ENCODE results near the gene BCL11A. TPM values are rescaled to one million over a fixed set of nuclear protein-coding genes. Genes with fewer than 3 reads are reported as not detected.

The BCL11A gene
- total RNA-seq, 2 experiments from 2014 or later, result 0.57 to 0.98 TPM

DNA sequence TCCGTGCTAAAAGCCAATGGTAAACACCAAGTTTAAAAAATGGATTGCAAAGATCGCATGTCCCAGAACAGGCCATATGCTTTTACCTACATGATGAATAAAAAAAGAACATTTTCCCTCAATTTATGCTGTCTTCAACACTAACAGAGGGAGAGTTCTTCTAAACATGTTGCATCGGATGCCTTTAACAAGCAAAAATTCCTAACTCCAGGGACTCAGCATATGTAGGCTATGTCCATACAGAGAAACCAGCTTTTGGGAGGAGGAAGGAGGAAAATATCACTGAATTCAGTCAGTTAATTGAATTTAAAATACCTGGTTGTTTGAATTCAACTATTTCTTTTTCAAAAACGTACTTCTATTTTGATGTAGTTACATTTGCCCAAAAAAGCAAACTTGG lies 28.6 kb downstream of the BCL11A start:
- Mint-ChIP-seq H3K27ac (no peak overlapping the region), H3K4me3 (no peak overlapping the region), H3K27me3 (peaks cover 22% of the 10 kb centered on the region), H3K4me1 (peaks cover 12% of the 10 kb centered on the region), H3K9me3 (ENCODE audit: low read depth) (no peaks in the 10 kb centered on the region), H3K36me3 (ENCODE audit: low read depth) (no peaks in the 10 kb centered on the region)
- ATAC-seq (no peak), DNase-seq (no peak)
- intact Hi-C loops (cut with DNase I, micrococcal nuclease), result no loop called here
- POLR2A ChIA-PET, result no interaction called here
- CTCF ChIA-PET, result interaction anchor here (0.8 to 1.0 kb wide), 2 partner anchors 14 to 31 kb away, joined by 3 read pairs; no protein-coding TSS in a partner anchor

DNA sequence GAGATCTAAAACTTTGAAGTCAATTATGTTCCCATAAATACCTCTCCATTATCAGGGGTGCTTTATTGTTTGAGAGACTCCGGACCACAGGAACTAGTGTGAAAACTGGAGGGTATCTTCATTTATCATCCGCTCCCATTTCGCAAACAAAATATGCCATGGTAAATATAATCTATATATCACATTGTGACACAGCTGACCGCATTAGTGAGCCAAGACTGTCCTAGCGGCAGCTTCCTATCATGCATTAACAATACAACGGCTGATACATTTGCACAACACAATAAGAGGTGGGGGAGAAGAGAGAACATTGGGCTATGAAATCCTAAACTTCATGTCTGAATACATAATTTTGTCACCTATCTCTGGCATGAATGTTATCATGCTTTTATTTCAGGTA lies 29.5 kb downstream of the BCL11A start:
- intact Hi-C loops (cut with DNase I, micrococcal nuclease), result no loop called here
- ChIA-PET CTCF (no interaction called here), POLR2A (no interaction called here)
- peaks cover 10% of the 10 kb centered on the region for H3K4me1 Mint-ChIP-seq
- H3K36me3 Mint-ChIP-seq (ENCODE audit: low read depth), result no peaks in the 10 kb centered on the region
- DNase-seq (no peak), ATAC-seq (no peak)
- H3K9me3 Mint-ChIP-seq (ENCODE audit: low read depth), result no peaks in the 10 kb centered on the region
- no peak overlapping the region for H3K27ac Mint-ChIP-seq
- no peak overlapping the region for H3K4me3 Mint-ChIP-seq
- peaks cover 19% of the 10 kb centered on the region for H3K27me3 Mint-ChIP-seq

DNA sequence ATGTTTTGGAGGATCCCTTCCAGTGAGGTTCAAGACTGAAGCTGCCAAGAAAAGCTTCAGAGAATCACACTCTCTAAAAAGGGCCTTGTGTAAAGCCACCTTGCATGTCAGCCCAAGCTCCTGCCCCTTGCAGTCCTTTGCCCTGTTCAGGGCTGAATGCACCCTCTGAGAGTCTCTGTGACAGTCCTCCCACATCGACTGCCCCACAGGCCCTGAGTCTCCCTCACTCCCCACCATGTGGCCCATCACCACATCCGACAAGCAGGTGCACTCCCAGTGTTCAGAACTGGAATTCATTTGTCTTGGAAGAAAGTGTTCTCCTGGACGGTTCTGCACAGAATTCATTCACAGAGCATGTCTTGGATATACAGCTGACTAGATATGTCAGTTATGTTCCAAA lies 31.0 kb downstream of the BCL11A start:
- peaks cover 14% of the 10 kb centered on the region for H3K27me3 Mint-ChIP-seq
- peaks cover 13% of the 10 kb centered on the region for H3K4me1 Mint-ChIP-seq
- DNase-seq, result no peak
- ATAC-seq, result no peak
- ChIA-PET POLR2A (no interaction called here), CTCF (no interaction called here)
- H3K36me3 Mint-ChIP-seq (ENCODE audit: low read depth), result no peaks in the 10 kb centered on the region
- H3K27ac Mint-ChIP-seq, result no peak overlapping the region
- intact Hi-C loops (cut with DNase I, micrococcal nuclease), result no loop called here
- H3K4me3 Mint-ChIP-seq, result no peak overlapping the region
- no peaks in the 10 kb centered on the region for H3K9me3 Mint-ChIP-seq (ENCODE audit: low read depth)

DNA sequence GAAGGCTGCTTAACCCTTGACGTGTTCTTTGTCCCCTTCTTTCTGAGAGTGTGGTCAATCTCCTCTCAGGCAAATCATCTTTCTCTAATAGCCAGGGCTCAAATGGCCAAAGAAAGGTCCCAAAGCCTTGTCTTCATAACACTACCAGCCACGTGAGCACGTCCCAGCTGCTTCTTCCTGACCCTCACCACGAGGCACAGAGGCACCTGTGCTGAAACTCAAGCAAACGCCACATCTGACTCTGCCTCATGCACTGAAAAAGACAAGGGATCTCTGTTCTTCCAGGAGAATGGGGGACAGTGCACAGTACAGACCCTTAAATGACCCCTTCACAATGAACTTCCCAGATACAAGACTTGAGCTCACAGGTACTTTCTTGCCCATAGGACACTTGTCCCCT lies 31.8 kb downstream of the BCL11A start:
- ATAC-seq (no peak), DNase-seq (no peak)
- H3K36me3 Mint-ChIP-seq (ENCODE audit: low read depth), result no peaks in the 10 kb centered on the region
- intact Hi-C loops (cut with DNase I, micrococcal nuclease), result no loop called here
- no peak overlapping the region for H3K4me3 Mint-ChIP-seq
- H3K27ac Mint-ChIP-seq, result no peak overlapping the region
- POLR2A ChIA-PET, result no interaction called here
- CTCF ChIA-PET, result no interaction called here
- no peaks in the 10 kb centered on the region for H3K9me3 Mint-ChIP-seq (ENCODE audit: low read depth)
- H3K27me3 Mint-ChIP-seq, result peaks cover 12% of the 10 kb centered on the region
- peaks cover 16% of the 10 kb centered on the region for H3K4me1 Mint-ChIP-seq

DNA sequence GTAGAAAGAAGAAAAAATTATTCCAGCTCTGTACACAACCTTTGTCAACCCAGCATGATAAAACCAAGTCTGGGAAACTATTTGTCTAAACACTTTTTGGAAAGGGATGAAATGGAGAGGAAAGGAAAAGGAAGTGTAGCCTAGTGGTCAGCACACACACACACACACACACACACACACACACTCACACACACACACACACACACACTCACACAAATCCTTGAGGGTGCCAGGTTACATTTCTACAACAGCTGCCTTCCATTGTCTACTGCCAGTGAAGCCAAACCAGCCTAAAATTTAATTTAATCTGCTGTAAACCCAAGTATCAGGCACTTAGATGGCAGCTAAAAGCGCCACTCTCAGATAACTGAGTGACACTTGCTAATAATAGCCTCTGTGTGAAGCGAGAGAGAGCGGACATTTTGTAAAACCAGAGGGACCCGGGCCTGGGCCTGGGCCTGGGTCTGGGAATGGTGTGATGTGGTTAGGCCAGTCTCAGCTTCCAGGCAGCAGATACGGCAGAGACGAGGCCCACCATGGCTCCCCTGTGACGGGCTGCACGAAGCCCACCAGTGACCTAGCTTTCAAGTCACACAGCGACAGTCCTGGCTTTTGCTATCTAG lies 32.4 kb downstream of the BCL11A start:
- intact Hi-C loops (cut with DNase I, micrococcal nuclease), result no loop called here
- ChIA-PET CTCF (interaction anchor here (0.5 kb wide), 1 partner anchor 418 kb away, joined by 3 read pairs; no protein-coding TSS in a partner anchor), POLR2A (no interaction called here)

DNA sequence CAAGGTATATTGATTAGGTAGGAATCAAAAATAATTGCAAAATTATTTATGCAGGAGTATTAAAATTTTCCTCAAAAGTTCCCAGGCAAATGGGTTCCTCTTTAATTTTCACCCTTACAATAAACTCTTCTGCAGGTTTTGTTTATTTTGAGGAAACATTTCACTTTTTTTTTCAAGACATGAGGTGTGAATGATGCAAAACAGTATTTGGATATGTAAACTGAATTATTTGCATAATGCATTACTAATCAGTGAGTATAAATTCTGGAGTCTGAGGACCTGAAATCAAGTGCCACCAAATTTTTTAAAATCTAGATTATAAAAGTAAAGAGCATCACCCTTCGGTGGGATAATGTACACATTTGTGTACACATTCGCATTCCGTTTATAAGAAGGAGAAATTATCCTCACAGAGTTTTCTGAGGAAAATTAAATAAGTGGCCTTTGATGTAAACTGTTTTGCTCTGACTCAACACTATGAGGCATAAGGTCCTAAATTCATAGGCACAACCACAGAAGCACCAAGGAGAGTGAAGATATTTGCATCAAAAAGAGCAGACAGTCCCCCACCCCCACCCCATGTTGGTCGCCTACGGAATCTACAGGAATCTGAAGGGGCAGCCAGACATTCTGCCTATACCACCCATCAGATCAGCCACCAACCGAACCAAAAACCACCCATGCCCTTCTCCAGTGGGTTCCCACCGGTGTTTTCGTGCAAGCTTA lies 33.1 kb downstream of the BCL11A start:
- intact Hi-C loops (cut with DNase I, micrococcal nuclease), result no loop called here
- Mint-ChIP-seq H3K4me1 (peaks cover 21% of the 10 kb centered on the region), H3K27me3 (peaks cover 12% of the 10 kb centered on the region), H3K9me3 (ENCODE audit: low read depth) (no peaks in the 10 kb centered on the region), H3K4me3 (no peak overlapping the region), H3K27ac (no peak overlapping the region), H3K36me3 (ENCODE audit: low read depth) (no peaks in the 10 kb centered on the region)
- ATAC-seq, result no peak
- DNase-seq, result no peak
- CTCF ChIA-PET, result interaction anchor here (0.5 kb wide), 1 partner anchor 418 kb away, joined by 3 read pairs; no protein-coding TSS in a partner anchor
- POLR2A ChIA-PET, result no interaction called here

More for the DNA sequence above, 32.4 kb downstream of the BCL11A start:
- Mint-ChIP-seq H3K4me1 (peaks cover 21% of the 10 kb centered on the region), H3K27ac (no peak overlapping the region), H3K27me3 (peaks cover 13% of the 10 kb centered on the region), H3K36me3 (ENCODE audit: low read depth) (no peaks in the 10 kb centered on the region), H3K4me3 (no peak overlapping the region), H3K9me3 (ENCODE audit: low read depth) (no peaks in the 10 kb centered on the region)
- ATAC-seq (no peak), DNase-seq (no peak)

DNA sequence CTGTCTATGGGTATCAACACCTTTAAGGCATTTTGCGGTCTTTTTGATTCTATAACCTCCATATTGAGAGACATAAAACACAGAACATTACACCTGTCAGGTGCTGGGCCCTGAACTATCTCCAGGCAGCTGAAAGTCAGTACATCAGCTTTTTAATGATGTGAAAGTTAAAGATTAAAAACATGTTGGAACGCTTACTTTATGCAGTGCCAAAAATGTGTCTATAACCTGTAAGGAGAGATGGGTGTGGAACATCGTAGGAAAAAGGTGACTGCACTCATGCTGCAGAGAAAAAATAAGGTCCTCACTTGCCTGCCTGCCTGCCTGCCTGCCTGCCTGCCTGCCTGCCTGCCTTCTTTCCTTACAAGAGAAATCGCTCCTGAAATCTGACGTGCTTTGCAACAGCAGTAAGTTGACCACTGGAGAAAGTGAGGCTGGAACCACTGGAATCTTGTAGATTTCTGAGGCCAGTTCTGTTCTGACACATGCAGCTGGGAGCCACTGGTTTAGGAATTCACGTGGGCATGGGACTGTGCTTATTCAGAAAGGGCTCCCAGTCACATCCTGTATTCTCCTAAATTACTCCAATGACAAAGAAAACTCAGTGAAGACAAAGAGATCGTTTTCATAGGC lies 34.1 kb downstream of the BCL11A start:
- no peaks in the 10 kb centered on the region for H3K36me3 Mint-ChIP-seq (ENCODE audit: low read depth)
- DNase-seq (no peak), ATAC-seq (no peak)
- no peaks in the 10 kb centered on the region for H3K9me3 Mint-ChIP-seq (ENCODE audit: low read depth)
- H3K27me3 Mint-ChIP-seq, result peaks cover 11% of the 10 kb centered on the region
- ChIA-PET CTCF (interaction anchor here (0.6 to 1.7 kb wide), 2 partner anchors 11 to 96 kb away, joined by 3 to 5 read pairs; no protein-coding TSS in a partner anchor), POLR2A (no interaction called here)
- intact Hi-C loops (cut with DNase I, micrococcal nuclease), result no loop called here
- H3K27ac Mint-ChIP-seq, result no peak overlapping the region
- H3K4me3 Mint-ChIP-seq, result no peak overlapping the region
- peaks cover 23% of the 10 kb centered on the region for H3K4me1 Mint-ChIP-seq

DNA sequence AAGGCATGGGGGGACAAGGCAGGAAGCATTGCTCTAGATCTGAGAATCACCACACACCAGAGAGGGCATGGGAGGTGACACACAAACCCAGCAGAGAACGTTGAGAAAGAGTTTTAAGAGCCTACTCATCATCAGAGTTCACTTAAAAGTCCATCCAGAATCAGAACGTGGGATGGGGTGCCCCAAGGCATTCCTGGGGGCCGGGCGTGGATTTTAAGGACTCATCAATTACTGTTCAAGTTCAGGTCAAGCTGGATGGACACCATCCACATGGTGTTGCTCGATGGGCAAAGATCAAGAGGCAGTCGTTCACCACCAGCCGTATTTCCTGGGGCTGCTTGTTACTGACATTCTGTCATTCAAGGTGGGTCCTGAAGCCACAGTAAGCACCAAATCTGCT lies 34.9 kb downstream of the BCL11A start:
- Mint-ChIP-seq H3K9me3 (ENCODE audit: low read depth) (no peaks in the 10 kb centered on the region), H3K27me3 (peaks cover 12% of the 10 kb centered on the region), H3K27ac (no peak overlapping the region), H3K4me3 (no peak overlapping the region), H3K36me3 (ENCODE audit: low read depth) (no peaks in the 10 kb centered on the region), H3K4me1 (peaks cover 24% of the 10 kb centered on the region)
- intact Hi-C loops (cut with DNase I, micrococcal nuclease), result no loop called here
- ChIA-PET CTCF (interaction anchor here (0.6 to 1.8 kb wide), 3 partner anchors 11 to 97 kb away, joined by 3 to 6 read pairs (median 5); no protein-coding TSS in a partner anchor), POLR2A (no interaction called here)
- DNase-seq, result no peak
- ATAC-seq, result no peak

DNA sequence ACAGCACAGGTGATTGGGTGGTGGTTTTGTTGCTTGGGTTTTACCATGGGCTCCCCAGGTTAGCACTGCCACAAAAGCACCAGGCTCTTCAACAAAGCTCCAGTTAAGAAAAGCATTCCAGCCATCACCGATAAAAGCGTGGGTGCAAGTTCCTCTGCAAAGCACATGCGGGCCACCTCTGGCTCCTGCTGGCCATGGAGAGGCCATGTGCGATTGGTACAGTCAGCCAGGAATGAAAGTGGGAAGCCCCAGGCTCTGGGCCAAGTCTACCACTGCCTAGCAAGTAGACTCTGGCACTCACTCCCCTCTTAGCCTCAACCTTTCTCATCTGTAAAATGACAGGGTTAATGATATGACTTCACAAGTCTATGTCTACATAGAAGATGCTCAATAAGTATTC lies 36.0 kb downstream of the BCL11A start:
- no peak for DNase-seq
- no peaks in the 10 kb centered on the region for H3K36me3 Mint-ChIP-seq (ENCODE audit: low read depth)
- POLR2A ChIA-PET, result no interaction called here
- CTCF ChIA-PET, result interaction anchor here (1.7 to 1.8 kb wide), 2 partner anchors 10 to 38 kb away, joined by 5 to 6 read pairs; no protein-coding TSS in a partner anchor
- no peak overlapping the region for H3K27ac Mint-ChIP-seq
- intact Hi-C loops (cut with DNase I, micrococcal nuclease), result no loop called here
- H3K4me1 Mint-ChIP-seq, result peaks cover 25% of the 10 kb centered on the region
- no peaks in the 10 kb centered on the region for H3K9me3 Mint-ChIP-seq (ENCODE audit: low read depth)
- peaks cover 12% of the 10 kb centered on the region for H3K27me3 Mint-ChIP-seq
- no peak overlapping the region for H3K4me3 Mint-ChIP-seq
- ATAC-seq, result no peak

DNA sequence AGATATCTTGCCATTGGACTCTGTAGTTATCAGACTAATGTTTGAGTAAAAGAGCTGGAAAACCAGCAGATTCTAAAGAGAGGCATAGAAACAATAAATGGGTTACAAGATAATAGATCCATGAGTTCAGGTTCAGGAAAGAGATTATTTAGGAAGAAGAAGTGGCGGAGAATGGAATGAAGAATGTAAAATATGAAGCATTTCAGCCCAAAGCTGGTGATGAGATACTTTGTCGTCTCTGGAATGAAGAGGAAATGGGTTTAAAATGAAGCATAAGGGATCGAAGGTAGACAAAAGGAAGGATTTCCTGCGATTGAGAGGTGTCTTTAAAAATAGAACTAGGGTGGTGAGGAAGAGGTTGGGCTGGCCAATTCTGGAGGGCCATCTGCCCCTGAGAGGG lies 36.6 kb downstream of the BCL11A start:
- H3K4me3 Mint-ChIP-seq, result no peak overlapping the region
- CTCF ChIA-PET, result interaction anchor here (1.8 kb wide), 1 partner anchor 39 kb away, joined by 6 read pairs; no protein-coding TSS in a partner anchor

DNA sequence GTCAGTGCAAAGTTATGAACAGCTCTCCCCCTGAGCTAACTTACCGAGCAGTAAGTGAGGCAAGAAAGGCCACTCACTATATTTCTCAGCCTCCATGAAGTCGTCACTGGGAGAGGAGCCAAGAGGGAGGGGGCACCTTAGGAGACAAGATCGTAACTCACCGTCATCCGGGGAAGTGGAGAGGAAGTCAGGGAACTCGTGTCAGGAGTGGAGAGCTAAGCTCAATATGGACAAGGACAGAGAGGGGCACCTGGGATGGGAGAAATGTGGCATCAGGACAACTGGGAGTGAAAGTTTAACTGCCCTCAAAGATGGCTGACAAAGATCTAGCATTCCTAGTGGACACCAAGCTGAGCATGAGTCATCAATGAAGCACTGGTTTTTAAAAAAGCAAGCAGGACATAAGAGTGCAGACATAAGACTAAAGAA lies 37.1 kb downstream of the BCL11A start:
- Mint-ChIP-seq H3K4me3 (no peak overlapping the region), H3K27ac (no peak overlapping the region), H3K4me1 (peaks cover 27% of the 10 kb centered on the region), H3K9me3 (ENCODE audit: low read depth) (no peaks in the 10 kb centered on the region), H3K27me3 (peaks cover 14% of the 10 kb centered on the region), H3K36me3 (ENCODE audit: low read depth) (no peaks in the 10 kb centered on the region)
- DNase-seq, result no peak
- intact Hi-C loops (cut with DNase I, micrococcal nuclease), result no loop called here
- ChIA-PET POLR2A (no interaction called here), CTCF (no interaction called here)
- ATAC-seq, result no peak

More for the DNA sequence above, 36.6 kb downstream of the BCL11A start:
- Mint-ChIP-seq H3K27me3 (peaks cover 12% of the 10 kb centered on the region), H3K27ac (no peak overlapping the region), H3K36me3 (ENCODE audit: low read depth) (no peaks in the 10 kb centered on the region), H3K9me3 (ENCODE audit: low read depth) (no peaks in the 10 kb centered on the region), H3K4me1 (peaks cover 27% of the 10 kb centered on the region)
- intact Hi-C loops (cut with DNase I, micrococcal nuclease), result no loop called here
- POLR2A ChIA-PET, result no interaction called here
- DNase-seq, result no peak
- no peak for ATAC-seq

Measured in activated CD4-positive, alpha-beta T cell treated with anti-CD3 and anti-CD28 coated beads for 36 hours (primary cell).